NCI-H2107 treated with DMSO at 0.1 percent for 48 hours (cell line): ENCODE data around the gene CPA1.
"Not testable (repeated sequence)": the region's sequence is repeated elsewhere in the genome, so short reads cannot be mapped to it uniquely, and the experiment has no call there.

Source experiments
- DNase-seq: peaks from one replicate; lab custom pipeline; 2025; ENCODE audit not compliant: unreplicated experiment; lab: John Stamatoyannopoulos, UW

The CPA1 gene

DNA sequence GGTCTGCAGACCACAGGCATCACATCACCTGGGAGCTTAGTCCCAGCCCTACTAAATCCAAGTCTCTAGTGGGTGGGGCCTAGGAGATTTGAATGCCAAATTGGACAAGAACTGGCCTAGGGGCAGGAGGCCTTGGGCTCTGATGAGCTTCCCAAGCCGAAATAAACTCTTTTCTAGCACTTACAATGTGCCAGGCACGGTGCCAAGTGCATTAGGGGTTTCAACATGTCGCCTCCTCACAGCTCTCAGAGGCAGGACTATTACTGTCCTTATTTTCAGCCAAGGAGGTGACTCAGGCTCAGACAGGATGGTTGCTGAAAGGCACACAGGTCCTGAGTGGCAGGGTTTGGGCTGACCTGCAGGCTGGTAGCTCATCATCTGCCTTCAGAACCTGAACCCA is 9.2 kb upstream of the CPA1 start:
- no peak for DNase-seq

- DNase-seq, result no peak
Measured at GRCh38 chr7:130372402-130373165, 7.7 kb upstream of the CPA1 start.

DNA sequence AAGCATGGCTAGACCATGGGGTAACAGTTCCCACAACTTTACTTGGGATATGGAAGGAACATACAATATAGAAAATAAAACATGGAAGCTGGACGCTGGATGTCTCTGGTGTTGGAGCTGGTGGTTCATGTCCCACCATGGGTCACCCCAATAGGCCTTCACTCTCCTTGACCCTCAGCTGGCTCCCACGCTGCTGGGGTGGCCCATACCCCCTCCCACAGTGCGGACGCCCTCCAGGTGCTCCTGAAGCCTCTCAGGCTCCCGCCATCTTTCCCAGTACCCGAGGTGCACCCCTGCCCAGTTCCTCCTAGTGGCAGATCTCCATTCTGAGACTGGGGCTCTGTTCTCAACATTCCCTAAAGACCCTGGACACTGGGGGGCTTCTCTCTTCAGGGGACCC is 5.8 kb upstream of the CPA1 start:
- no peak for DNase-seq

GRCh38 chr7:130376461-130376860 is 3.8 kb upstream of the CPA1 start:
- not testable (repeated sequence) for DNase-seq

DNA sequence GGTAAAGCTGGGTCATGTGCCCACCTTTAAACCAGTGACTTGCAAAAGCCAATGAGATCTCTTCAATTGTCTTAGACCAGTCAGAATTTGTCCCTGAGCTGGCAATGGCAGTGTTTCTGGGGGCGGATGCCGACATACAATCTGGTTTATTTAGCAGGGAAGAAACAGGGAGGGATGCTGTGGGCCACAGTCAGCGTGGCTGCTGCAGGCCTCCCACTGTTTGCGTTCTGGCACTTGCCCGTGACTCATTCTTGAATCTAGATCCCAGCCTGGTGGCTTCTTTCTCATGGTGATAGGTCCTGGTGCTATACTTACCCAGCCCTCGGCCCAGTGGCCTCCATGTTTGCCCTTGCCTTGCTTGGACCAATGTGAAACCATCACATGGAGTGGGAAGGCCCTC is 3.1 kb upstream of the CPA1 start:
- no peak for DNase-seq

DNA sequence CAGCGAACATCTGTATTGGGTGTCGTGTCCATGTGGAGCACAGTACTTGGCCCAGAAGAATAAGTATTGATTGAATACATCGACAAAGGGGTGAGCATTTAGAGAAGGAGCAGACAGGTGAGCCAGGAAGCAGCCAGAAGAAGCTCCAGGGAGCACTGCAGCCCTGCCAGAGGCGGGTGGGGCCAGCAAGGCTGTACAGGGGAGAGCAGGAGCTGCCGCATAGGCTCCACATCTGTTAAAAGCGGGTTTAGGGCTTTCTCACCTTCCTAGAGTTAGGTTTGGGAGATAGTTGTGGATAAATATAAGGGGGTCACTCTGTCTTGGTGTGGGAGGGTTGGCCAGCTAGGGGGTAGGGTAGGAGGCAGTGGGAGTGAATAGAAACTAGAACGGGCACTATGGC is 1.3 kb upstream of the CPA1 start:
- DNase-seq, result no peak

- no peak for DNase-seq
Measured at GRCh38 chr7:130379532-130379920, 768 bp upstream of the CPA1 start.

DNA sequence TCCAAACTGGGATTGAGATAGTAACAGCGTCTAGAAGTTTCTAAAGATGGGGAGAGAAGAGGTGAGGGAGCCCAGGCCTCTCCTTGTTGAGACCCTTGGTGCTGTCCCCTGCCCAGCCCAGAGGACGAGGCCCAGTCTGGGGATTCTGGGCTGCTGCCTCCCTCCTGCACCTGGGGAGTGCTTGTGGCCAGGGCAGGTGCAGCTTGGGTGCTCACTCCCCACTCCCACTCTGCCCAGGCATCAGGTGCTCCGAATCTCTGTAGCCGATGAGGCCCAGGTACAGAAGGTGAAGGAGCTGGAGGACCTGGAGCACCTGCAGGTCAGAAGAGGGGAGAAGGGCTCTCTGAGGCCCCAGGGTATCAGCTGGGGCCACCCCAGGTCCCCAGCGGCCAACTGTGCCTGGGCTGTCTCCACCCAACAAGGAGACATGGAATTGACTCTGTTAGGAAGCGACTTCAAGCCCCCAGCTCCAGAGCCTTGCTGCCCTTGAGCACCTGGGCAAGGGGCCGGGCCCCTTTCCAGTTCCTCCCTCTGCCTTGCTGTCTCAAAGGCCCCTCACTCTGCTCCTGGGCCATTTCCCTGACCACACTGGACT is 664 bp downstream of the CPA1 start:
- DNase-seq, result peak; percentile 7

GRCh38 chr7:130381468-130382312 is 1.4 kb downstream of the CPA1 start:
- no peak for DNase-seq

GRCh38 chr7:130383187-130383980 is 3.1 kb downstream of the CPA1 start:
- no peak for DNase-seq

DNA sequence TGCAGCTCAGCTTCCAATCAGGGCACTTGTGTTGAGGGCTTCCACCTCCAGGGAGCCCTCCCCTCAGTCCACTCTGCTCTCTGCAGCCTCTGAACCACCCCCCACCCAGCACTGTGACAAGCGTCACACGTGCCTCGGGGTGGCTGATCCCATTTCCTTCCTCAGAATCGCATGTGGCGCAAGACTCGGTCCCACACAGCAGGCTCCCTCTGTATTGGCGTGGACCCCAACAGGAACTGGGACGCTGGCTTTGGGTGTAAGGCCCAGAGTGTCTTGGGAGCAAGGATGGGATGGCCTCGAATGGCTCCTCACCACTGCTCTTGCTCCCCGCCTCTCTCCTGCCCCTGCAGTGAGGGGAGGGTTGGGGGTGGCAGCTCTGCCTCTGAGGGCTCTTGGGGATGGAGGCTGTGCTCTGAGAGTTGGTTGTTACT is 4.1 kb downstream of the CPA1 start:
- DNase-seq, result no peak

DNA sequence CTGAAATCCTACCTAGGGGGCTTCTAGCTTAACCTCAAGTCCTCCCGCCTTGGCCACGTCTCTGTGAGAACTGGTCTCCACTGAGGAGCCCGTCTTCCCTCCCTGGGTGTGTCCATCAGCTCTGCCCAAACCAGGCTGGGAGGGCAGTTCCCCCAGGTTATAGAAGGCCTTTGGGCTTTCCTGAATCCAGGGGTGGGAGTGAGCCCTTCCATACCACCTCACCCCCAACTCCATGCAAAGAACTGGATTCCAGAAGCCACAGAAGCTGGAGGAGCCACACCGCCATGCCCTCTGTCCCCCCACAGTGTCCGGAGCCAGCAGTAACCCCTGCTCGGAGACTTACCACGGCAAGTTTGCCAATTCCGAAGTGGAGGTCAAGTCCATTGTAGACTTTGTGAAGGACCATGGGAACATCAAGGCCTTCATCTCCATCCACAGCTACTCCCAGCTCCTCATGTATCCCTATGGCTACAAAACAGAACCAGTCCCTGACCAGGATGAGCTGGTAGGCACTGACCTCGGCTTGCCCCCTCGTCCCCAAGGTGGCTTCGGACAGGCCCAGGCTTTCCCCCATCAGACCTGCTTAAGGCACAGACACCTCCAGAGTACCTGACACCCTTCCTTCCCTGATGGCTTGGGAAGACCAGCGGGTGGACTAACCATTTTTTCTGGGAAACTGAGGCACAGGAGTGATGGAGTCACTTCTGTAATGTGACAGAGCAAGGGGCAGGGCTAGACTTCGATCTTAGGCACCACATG is 4.7 kb downstream of the CPA1 start:
- no peak for DNase-seq

DNA sequence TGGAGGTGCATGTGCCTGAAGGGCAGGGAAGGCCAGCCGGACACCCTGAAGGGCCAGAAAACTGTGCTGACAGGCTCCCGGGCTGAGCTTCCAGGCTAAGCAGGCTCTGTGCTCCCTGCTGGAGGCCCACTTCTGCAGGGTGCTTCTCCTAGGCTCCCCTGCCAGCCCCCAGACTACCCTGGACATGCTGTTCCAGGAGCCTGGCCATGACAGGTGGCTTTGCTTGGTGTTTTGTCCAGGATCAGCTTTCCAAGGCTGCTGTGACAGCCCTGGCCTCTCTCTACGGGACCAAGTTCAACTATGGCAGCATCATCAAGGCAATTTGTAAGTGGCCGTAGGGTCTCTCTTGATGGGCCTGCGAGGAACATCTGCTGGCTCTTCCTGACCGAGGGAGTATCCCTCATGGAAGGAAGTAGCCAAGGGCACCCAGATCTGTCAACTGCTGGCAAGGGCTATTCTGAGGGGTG is 5.3 kb downstream of the CPA1 start:
- no peak for DNase-seq

DNA sequence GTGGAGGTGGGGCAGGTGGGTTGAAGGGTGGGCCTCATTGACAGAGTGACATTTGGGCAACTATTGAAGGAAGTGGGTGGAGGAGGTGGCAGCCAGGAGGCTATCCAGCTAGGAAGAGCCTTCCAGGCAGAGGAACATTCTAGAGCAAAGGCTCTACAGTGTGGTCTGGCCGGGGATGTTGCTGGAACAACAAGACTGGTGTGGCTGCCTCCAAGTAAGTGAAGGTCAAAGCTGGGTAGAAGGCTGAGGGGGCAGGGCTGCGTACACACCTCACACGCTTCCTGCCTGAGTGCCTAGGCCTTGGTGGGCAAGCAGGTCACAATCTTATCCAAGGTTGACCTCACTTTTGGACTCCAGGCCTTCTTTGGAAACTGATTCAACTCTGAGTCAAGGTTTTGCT is 6.6 kb downstream of the CPA1 start:
- no peak for DNase-seq

- DNase-seq, result no peak
Measured at GRCh38 chr7:130387306-130387627, 7.0 kb downstream of the CPA1 start.

GRCh38 chr7:130387628-130388403 is 7.5 kb downstream of the CPA1 start:
- DNase-seq, result no peak

GRCh38 chr7:130388671-130389070 is 8.4 kb downstream of the CPA1 start:
- DNase-seq, result no peak

DNA sequence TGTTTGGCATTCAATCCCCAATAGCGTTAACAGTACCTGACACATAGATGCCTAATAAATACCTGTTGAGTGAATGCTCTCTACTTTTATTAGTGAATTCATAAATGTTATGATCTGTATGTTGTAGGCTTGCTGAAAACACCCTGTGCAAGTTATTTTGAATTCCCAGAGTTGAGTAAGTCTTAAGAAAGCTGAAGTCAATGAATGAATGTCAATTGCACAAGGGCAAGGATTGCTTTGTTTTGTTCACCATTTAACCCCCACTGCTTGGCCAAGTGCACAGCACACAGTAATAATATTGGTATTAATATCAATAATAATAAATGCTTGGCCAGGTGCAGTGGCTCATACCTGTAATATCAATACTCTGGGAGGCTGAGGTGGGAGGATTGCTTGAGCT is 10.2 kb downstream of the CPA1 start:
- no peak for DNase-seq

DNA sequence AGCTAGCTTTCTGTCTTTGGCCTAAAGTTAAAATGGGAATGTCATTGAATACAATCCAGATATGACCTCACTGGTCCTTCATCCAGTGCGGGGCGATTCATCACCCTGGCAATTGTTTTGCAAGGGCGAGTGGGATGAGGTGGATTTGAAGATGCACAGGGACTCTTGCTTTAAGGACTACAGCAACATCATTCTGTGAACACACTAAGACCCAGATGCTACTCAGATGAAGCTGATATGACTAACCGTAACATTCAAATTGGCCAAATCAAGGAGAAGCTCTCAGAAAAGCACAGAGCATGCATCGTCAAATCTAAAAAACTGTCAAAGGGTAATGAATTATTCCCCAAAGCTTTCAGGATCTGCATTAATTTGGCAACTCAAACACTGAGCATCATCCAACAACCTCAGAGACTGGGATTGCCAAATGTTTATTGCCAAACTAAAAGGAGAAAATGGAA is 12.8 kb downstream of the CPA1 start:
- DNase-seq, result no peak
